M059J (cell line): Measurements from ENCODE around the gene PAEP. TPM values are rescaled to one million over a fixed set of nuclear protein-coding genes. Genes with fewer than 3 reads are reported as not detected.
"Not testable (repeated sequence)": the region's sequence is repeated elsewhere in the genome, so short reads cannot be mapped to it uniquely, and the experiment has no call there.

ENCODE experiments used
- DNase-seq: peaks from one replicate; pipeline ENCODE4 v3.0.0-alpha.2; 2012; ENCODE audit warnings: low read depth
- total RNA-seq: library from RNA; depleted of rRNA; stranded (reverse); fragments of >200 nt; shearing (Covaris generic); gene quantifications from 2 replicates; pipeline ENCODE4 v1.2.3, GENCODE V29; 2014

The PAEP gene
- total RNA-seq, 1 experiment from 2014 or later, result not detected

DNA sequence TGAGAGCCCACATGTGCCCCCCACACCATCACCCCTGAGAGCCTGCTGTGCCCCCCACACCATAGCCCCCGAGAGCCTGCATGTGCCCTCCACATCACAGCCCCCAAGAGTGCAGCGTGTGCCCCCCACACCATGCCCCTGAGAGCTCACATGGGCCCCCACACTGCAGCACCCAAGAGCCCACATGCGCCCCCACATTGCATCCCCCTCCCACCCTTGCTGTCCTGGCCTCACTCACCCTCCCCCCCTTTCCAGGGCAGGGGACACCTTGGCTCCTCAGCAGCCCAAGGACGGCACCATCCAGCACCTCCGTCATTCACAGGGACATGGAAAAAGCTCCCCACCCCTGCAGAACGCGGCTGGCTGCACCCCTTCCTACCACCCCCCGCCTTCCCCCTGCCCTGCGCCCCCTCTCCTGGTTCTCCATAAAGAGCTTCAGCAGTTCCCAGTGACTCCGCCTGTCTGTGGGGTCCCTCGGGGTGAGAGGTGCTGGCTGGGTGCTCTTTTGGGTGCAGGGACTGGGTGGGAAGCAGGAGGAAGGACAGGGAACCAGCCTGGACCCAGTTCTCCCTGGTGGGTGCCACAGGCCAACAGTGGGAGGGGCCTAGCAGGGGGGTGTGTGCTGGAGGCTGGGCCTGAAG is 35.3 kb upstream of the PAEP start:
- DNase-seq, result no peak

DNA sequence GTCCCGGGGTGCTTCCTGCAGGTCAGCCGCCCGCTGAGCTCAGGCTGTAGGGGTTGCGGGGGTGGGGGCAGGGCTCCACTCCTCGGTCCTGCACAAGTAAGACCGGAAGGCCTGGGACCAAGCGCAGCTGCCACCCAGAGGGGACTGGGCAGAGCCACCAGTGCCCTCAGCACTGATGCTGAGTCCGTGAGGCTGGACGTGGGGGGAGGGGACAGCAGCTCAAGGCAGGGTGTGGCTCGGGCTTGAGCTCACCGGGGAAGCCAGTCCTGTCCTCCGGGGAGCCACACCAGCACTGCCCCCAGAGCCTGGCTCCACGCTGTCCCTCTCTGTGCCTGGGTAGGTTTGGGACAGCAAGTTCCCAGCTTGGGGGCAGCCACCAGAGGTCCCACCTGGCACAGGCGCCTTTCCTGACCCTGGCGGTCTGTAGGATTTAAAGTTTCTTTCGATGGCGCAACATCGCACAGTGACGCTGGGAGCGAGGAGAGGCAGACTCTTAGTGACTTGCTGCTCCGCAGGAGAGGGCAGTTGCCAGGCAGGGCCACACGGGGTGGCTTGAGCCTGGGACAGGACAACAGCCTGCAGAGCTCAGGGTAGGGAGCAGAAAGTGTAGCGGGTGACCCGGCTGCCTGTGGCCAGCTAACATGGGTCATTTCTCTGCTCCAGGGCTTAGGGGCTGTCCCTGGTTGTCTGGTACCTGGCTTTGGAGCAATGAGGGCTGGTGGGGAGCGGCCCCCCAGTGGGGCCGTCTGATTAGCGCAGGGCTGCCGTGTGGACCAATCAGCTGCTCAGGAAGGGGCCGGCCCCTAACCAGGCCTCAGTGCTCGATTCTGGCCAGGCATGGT is 34.6 kb upstream of the PAEP start:
- DNase-seq, result no peak

DNA sequence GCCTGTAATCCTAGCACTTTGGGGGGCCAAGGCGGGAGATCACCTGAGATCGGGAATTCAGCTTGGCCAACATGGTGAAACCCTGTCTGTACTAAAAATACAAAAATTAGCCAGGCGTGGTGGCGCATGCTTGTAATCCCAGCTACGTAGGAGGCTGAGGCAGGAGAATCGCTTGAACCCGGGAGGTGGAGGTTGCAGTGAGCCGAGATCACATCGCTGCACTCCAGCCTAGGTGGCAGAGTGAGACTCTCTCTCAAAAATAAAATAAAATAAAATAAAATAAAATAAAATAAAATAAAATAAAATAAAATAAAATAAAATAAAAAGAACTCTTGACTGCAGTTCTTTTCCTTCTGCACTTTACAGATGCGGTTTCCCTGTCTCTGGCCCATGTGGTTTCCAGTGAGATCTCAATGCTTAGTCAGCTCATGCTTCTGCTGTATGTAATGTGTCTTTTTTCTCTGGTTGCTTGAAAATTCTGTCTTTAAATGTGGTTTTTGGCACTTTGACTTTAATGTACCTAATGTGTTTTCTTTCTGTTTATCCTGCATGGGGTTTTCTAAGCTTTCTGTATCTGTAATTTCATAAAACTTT is 32.6 kb upstream of the PAEP start:
- DNase-seq, result not testable (repeated sequence)

- DNase-seq, result no peak
Measured at GRCh38 chr9:135530146-135530545, 31.4 kb upstream of the PAEP start.

DNA sequence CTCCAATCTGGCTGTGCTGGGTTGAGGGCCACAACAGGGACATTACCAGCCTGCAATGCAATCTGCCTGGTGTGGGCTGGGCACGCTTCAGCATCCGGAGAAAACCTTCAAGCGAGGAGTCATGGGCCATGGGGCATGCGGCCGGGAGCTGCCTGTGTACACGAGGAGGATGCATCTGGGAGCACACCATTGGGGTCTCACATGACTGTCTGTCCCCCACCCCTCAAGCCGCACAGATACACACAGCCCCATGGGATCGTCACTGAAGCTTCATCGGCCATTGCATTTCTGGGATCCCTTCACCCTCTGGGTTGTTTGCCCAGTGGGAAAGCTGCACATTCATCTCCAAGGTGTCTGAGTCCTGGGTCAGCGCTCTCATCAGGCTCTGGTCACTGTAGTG is 30.5 kb upstream of the PAEP start:
- no peak for DNase-seq

DNA sequence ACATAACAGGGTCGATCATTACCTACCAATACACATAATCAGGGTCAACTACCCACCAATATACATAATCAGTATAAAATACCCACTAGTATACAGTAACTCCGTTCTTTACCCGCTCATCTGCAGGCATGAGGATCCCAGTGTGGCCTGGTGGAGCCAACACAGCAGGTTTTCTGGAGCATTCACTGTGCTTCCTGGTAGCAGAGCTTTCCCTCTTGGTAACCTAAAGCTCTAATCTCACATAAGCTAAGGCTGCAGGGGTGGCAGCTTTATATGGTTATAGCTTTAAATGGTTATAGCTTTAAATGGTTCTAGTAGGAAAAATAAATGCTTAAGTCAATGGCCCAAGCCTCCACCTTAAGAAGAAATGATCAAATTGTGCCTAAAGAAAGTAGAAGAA is 28.4 kb upstream of the PAEP start:
- no peak for DNase-seq

DNA sequence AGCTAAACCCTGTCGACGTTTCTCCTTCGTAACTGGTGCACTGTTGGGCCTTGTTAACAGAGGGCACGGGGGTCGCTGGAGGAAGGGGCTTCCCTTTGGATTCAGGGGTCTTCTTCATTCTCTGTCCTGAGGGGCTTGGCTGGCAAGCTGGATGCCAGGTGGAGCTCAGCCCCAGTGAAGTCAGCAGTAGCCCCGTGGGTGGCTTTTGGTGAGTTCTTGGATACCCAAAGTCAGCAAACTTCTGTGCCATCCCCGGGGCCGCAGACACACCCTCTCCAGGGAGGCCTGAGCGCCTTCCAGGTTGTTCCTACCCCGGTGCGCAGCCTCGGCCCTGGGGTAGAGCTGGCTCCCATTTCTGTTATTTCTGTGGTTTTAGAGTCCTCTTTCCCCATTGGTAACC is 27.9 kb upstream of the PAEP start:
- DNase-seq, result no peak

DNA sequence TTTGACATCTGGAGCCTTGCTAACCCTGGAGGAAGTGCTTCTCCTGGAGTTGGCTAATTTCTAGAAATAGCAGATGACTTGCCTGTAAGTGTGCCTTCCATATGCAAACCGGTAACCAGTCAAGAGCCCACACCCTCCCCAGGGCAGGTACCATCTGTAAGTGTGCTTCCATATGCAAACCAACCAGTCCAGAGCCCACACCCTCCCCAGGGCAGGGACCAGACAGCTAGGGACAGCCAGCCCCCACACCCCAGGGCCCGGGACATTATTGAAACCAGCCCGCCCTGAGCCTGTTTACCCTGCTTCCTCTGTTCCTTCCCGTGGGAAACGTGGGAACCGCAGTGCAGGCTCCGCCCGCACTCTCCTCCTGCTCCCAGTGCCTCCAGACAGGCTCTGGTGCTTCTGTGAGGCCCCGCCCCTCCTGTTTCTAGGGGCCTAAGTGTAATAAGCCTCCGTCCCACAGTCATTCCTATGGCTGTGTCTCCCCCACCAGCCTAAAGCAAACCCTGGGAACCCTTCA is 27.3 kb upstream of the PAEP start:
- not testable (repeated sequence) for DNase-seq

DNA sequence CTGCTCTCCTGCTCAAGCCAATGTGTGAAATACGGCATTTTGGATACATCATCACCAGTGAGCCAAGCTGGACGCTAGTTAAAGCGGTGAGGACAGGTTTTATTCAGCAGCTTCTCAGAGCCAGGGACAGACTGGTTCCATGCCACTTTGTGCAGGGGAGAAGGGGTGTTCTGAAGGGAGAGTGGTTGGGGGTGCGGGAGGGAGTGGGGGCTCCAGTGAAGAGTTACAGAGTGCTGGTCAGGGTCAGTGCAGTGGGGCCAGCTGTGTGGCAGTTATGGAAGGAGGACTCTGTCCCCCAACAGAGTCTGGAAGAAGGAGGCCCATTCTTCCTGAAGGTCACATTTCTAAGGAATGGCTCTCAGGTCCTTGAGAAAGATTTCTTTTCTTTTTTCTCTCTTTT is 26.7 kb upstream of the PAEP start:
- not testable (repeated sequence) for DNase-seq

- DNase-seq, result not testable (repeated sequence)
Measured at GRCh38 chr9:135535631-135536030, 25.9 kb upstream of the PAEP start.

DNA sequence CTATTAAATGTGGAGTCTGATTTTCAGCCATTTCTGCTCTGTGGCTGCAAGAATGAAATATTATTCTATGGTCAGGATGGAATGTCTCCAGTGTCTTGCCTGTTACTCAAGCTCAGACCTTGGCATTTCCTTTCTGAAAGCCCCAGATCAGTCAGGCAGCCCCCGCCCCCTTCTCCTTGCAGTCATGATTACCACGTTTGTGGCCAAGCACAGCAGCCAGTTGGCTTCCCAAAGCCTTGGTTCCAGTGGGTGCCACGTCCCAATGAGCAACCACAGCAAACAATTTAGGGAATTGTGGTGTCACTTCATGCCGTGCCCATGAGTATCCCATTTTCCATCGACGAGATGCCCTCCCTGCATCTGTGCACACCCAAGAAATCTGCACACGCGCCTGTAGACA is 25.3 kb upstream of the PAEP start:
- DNase-seq, result peak; percentile 24

- not testable (repeated sequence) for DNase-seq
Measured at GRCh38 chr9:135543262-135543894, 18.2 kb upstream of the PAEP start.

GRCh38 chr9:135544981-135545635 is 16.4 kb upstream of the PAEP start:
- no peak for DNase-seq

- not testable (repeated sequence) for DNase-seq
Measured at GRCh38 chr9:135545646-135546176, 15.8 kb upstream of the PAEP start, which contains the start of gene OBP2A. Gene OBP2A (plus strand): TSS chr9:135546126. CDS start chr9:135546181, 55 bp downstream.

DNA sequence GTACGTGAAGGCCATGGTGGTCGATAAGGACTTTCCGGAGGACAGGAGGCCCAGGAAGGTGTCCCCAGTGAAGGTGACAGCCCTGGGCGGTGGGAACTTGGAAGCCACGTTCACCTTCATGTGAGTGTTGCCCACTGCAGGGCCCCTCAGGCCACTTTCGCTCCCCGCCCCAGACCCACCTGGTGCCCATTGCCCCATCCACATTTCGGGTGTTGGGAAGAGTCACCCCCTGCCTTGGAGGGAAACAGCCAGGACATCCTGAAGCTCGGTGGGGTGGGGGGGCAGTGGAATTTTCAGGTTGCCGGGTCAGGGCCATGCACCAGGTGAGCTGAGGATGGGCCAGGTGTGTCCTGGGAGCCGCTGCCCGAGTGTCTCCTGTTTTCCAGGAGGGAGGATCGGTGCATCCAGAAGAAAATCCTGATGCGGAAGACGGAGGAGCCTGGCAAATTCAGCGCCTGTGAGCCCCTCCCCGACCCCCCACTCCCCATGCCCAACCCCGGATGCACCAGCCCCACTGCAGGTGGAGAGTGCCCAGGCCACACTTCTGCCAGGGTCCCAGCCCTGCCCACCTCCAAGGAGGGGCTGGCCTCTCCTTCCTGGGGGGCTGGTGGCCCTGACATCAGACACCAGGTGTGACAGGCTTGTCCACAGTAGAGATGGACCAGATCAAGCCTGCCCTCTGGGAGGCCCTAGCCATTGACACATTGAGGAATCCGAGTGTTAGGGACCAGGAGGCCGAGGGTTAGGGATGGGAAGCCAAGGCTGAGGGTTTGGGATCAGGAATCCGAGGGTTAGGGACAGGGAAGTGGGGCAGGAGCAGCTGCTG is 14.6 kb upstream of the PAEP start:
- not testable (repeated sequence) for DNase-seq

DNA sequence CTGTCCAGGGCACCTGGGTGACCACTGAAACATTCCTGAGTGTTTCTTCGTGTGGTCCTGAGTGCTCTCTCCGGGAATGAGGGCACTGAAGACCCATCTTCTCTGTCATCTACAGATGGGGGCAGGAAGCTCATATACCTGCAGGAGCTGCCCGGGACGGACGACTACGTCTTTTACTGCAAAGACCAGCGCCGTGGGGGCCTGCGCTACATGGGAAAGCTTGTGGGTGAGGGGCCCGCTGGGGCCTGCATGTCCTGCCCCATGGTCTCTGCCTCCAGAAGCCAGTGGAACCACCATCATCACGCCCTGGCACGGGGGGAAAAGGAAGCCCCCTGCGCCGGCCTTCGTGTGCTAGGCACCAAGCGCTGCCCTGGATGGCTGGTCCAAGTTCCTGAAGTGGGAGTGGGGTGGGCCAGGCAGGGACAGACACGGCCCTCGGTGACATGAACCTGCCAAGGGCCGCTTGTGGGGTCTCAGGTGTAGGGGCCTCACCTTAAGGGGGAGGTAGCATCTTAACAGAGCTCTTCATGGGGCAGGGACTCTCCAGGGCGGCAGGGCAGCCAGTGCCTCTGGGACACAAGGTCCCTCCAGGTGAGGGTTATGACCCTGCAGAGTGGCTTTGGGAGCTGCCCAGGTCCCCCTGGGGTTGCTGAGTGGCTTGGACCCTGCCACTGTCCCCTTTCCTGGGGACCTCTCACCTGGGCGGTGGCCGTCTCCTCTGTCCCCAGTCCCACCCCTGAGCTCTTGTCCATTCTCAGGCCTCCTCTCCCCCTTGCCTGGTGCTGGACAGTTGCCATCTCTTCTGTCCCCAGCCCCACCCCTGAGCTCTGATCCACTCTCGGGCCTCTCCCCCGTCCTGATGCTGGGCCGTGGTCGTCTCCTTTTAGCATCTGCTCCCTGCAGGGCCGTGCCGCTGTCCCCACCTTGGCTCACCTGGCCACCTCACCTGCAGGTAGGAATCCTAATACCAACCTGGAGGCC is 13.5 kb upstream of the PAEP start:
- no peak for DNase-seq

- DNase-seq, result not testable (repeated sequence)
Measured at GRCh38 chr9:135549478-135550343, 11.8 kb upstream of the PAEP start.

DNA sequence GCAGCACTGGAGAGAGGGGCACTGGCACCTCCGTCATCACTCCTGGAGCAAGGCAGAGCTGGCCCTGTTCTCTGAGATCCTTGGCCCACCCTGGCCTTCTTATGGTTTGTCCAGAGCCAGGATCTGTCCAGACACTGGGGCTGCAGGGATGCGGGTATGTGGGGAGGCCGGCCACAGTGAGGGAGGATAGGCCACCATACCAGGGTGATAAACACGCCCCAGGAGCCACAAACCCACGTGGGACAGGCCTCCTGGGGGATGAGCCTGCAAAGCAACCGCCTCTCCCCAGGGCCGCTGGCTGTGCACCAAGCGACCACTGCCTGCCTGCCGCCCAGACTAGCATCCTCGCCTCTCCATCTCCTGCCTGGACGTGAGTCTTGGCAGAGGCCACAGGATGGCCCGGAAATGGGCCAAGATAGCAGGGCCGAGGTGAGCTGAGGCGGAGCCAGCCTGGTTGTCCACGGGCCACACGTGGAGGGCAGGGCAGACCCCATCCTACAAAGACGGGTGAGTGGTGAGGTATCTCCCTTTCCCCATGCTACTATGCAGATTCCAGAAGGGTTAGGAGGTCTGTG is 11.1 kb upstream of the PAEP start:
- no peak for DNase-seq
